ENCODE results near the gene MPPE1.

GRCh38 chr18:11862468-11863137, 45.5 kb downstream of the MPPE1 start:
- TF ChIP-seq CTCF (IDR thresholded peaks at IDR 0.05; ENCODE audit: poor library complexity): no peak
- no peak for TF ChIP-seq EZH2phosphoT487 (IDR thresholded peaks at IDR 0.05; ENCODE audit: low read depth, severe bottlenecking, unreplicated experiment)
- no peak for TF ChIP-seq EZH2 (IDR thresholded peaks at IDR 0.05; ENCODE audit: borderline replicate concordance)

Measured in hepatocyte (in vitro differentiated cells).